ELR (cell line): Measurements from ENCODE around the gene MCM6.
"Not testable (repeated sequence)": the region's sequence is repeated elsewhere in the genome, so short reads cannot be mapped to it uniquely, and the experiment has no call there.

Experiments
- DNase-seq: peaks from one replicate; pipeline ENCODE4 v3.0.0-alpha.2; 2015; ENCODE audit warnings: low read depth

Gene MCM6

DNA sequence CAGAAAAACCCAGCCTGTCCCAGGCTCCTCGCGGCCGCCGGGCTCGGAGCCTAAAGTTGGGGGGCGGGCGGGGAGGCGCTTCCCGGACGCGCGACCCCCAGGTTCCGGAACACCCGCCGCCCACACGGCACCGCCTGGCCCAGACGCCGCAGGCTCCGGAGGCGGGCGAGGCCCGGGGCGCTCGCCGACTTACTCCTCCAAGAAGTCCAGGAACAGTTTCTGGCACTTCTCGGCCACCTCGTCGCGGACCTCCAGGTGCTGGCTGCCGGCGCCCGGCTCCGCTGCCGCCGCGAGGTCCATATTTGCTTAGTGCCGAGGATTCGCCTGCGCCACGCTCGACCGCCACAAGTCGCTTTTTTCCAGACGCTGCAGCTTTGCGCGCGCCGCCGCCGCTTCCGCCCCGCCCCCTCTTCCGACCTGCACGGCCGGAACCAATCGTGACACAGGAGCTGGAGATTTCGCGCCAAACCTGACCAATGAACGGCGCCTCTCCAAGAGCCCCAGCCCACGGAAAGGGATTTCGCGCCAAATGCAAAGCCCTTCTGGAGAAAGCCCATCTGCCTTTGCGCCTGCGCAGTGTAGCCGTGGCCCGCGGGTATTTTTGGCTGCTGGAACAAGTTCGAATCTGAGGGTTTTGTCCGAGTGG lies at the start of gene MCM6:
MCM6 (minus strand) TSS at position 378 of the 646 bp plus-strand sequence; CDS start at position 300, 78 bp downstream.
- peak; percentile 99 for DNase-seq

GRCh38 chr2:135925571-135925970 lies 49.3 kb upstream of the MCM6 start:
- DNase-seq = no peak

DNA sequence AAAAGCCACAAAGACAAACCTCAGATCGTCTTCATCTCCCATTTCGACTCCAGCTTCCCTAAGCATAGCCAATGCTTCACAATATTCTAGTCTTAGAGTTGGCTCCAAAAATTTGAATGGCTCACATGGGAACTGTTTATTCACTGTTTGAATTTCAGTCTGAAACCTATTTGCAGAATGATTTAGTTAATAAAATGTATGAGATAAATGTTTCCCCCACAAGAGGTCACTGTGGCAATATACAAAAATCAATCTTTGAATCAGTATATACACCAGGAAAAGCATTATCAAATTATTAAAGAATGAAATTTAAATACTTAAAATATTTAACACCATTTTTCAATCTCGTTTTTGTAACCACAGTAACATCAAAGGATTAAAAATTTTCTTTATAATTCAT lies 40.0 kb upstream of the MCM6 start:
- DNase-seq = peak; percentile 57

GRCh38 chr2:135914485-135914884 lies 38.2 kb upstream of the MCM6 start:
- no peak for DNase-seq

- DNase-seq = peak; percentile 71
Observed at GRCh38 chr2:135913727-135914365, 37.6 kb upstream of the MCM6 start.

DNA sequence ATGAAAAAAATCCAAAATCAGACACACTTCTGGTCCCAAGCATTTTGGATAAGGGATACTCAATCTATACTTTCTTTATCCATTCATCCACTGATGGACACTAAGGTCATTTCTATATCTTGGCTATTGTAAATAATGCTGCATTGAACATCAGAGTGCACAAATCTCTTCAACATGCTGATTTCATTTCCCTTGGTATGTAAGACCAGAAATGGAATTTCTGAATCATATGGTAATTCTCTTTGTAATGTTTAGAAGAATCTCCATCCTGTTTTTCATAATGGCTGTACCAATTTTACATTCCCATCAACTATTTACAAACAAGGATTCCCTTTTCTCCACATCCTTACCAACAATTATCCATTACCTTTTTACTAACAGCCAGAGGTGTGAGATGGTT lies 33.7 kb upstream of the MCM6 start:
- peak; percentile 65 for DNase-seq

DNA sequence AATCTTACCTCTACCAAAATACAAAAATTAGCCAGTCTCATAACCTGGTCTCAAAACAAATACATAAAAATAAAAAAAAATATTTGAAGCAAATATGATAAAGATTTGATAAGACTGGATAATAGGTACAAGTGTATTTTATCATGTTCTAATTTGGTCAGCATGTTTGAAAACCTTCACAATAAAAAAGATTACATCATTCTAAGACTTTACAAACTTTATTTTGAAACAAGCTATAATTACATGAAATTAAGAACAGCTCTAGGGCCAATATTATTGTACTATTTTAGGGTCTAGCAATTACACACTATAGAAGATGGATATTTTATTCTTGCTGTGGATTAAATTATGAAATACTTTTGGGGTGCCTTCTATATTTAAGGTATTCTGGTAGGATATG lies 29.4 kb upstream of the MCM6 start:
- DNase-seq = no peak

- DNase-seq = peak; percentile 19
Observed at GRCh38 chr2:135904341-135904989, 28.2 kb upstream of the MCM6 start.

GRCh38 chr2:135903650-135904049 lies 27.4 kb upstream of the MCM6 start:
- no peak for DNase-seq

DNA sequence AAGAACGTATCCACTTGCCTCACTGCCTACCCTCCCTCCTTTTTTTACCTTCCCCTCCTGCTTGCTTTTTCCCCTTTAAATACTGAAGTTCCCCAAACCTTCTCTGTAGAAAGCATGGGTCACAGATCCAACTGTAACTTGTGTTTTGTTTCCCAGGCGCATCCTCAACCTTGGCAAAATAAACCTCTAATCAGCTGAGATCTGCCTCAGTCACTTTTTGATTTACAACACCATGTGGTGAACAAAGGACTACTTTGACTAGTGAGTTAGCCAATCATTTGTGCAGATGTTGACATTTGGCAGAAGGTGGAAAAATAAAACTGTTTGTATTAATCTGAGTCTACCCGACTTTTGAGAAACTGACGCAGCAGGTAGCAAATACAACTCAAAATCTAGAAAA lies 23.3 kb upstream of the MCM6 start:
- DNase-seq = no peak

- no peak for DNase-seq
Observed at GRCh38 chr2:135898234-135898786, 22.1 kb upstream of the MCM6 start.

DNA sequence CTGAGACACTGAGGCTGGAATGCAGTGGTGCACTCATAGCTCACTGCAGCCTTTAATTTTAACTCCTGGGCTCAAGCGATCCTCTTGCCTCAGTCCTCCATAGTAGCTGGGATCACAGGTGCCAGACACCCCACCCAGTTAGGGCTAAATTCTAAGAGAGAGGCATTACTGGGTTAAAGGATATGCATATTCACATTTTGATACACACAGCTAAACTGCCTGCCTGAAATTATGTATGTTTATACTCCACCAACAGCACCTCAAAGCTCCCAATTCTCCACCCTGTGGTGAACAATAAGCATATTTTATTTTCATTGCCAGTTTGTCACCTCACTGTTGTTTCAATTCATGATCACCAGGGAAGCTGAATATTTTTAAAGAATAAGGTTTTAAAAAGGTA lies 18.7 kb upstream of the MCM6 start:
- DNase-seq = no peak

DNA sequence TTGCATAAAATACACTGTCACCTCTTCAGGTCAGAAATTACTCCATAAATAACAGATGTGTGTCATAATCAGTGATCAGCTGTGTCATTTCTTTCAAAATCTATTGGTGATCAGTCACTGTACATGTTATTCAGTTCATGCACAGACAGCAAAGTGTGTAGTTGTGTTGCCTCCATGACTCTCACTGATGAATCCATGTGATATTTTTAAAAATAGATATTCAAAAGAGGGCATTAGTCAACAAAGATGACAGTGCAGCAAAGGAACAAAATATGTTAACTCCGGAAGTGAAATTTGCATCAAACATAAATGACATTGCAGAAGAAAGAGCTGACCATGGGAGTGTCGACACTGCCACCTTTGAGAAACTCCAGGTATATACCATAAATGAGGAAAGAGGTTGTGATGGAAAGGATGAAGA lies 17.1 kb upstream of the MCM6 start:
- no peak for DNase-seq

GRCh38 chr2:135890835-135891234 lies 14.6 kb upstream of the MCM6 start:
- DNase-seq = no peak

DNA sequence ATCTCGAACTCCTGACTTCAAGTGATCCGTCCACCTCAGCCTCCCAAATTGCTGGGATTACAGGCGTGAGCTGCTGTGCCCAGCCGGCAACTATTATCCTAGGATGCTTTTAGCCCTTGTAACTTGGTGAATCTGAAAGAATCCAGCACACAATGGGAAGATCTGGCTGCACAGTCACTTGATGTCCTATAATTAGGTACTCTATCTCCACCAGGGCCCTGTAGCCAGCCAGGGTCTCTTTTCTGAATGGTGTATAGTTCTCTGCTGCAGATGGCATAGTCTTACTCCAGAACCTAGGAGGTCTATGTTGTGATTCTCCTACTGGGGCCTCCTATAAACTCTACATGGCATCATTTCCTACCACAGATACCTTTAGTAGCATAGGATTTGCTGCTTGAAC lies 13.9 kb upstream of the MCM6 start:
- DNase-seq = no peak

- DNase-seq = not testable (repeated sequence)
Observed at GRCh38 chr2:135888587-135888986, 12.3 kb upstream of the MCM6 start.

- no peak for DNase-seq
Observed at GRCh38 chr2:135885709-135886108, 9.5 kb upstream of the MCM6 start.

- DNase-seq = no peak
Observed at GRCh38 chr2:135882415-135882814, 6.2 kb upstream of the MCM6 start.

- DNase-seq = not testable (repeated sequence)
Observed at GRCh38 chr2:135876770-135877169, 527 bp upstream of the MCM6 start.

DNA sequence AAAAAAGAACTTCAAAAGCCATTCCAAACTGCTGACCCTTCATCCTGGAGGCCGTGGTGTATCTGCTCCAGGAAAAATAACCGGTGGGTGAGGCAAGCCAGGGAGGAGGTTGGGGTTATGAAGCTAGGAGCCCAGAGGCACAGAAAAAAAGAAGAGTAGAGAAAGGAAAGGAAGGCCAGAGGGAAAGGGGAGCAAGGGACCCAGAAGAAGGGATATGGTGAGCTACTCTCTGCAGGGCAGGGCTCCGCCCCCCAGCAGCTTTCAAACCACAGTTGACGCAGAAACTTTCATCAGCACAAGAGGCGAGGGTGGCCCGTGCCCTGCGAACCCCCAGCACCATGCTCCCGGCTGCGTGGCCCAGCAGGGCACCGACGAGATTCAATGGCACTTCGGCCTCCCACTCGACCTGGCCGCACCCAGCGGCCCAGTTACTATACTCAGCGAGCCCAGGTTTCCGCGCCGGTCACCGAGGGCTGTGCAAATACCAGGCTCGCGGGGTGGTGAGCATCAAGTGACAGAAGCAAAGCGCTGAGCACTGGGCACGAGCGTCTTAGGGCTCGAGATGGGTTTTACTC lies 665 bp downstream of the MCM6 start:
- peak; percentile 77 for DNase-seq

- DNase-seq = no peak
Observed at GRCh38 chr2:135874777-135875365, 1.4 kb downstream of the MCM6 start.

- no peak for DNase-seq
Observed at GRCh38 chr2:135870571-135870970, 5.7 kb downstream of the MCM6 start.
